CD4-positive, alpha-beta T cell (primary cell): ENCODE measurements around the gene COL24A1. TPM values are rescaled to one million over a fixed set of nuclear protein-coding genes. Genes with fewer than 3 reads are reported as not detected.

Experiments used
- ATAC-seq: fragments of 200-7000 bp; cut with Tn5 transposase; one replicate; pipeline ENCODE4 v1.10.0; 2022; ENCODE audit warnings: mild to moderate bottlenecking; ENCODE audit not compliant: poor library complexity
- CTCF ChIA-PET: fragments of 350-600 bp; sonication (Branson Sonifier 250); formaldehyde crosslinking; loops from one replicate; lab custom pipeline; 2021; ENCODE audit warnings: antibody characterized with exemption, inconsistent platforms; lab: Charles Lee
- POLR2A ChIA-PET: fragments of 350-600 bp; sonication (Branson Sonifier 250); formaldehyde crosslinking; loops from one replicate; lab custom pipeline; 2021; ENCODE audit warnings: antibody characterized with exemption, inconsistent platforms; lab: Charles Lee
- DNase-seq, 14 experiments: peaks; one replicate each; pipeline ENCODE4 v3.0.0-alpha.2; 2013 to 2020; ENCODE audit warnings: mixed read lengths in 2 of 14
- H3K27ac ChIP-seq, 2 donors: one replicate each; pipeline versions ENCODE4 v1.5.1 to v1.7.0; 2013; ENCODE audit warnings: low read length in 2 of 2, low read depth in 1 of 2, mild to moderate bottlenecking in 1 of 2
- H3K27me3 ChIP-seq, 2 experiments: 1 replicate in 1 of 2; 2 replicates in 1 of 2; pipeline versions ENCODE4 v1.6.1 to v1.7.0; 2013; ENCODE audit warnings: low read length in 2 of 2, control low read depth in 1 of 2, mild to moderate bottlenecking in 1 of 2, moderate library complexity in 1 of 2; ENCODE audit not compliant: insufficient read depth in 2 of 2, control insufficient read depth in 1 of 2
- H3K36me3 ChIP-seq: one replicate; pipeline ENCODE4 v1.6.1; 2013; ENCODE audit warnings: low read length, control low read depth; ENCODE audit not compliant: insufficient read depth
- H3K4me1 ChIP-seq: one replicate; pipeline ENCODE4 v1.6.1; 2013; ENCODE audit warnings: low read length, control low read depth; ENCODE audit not compliant: insufficient read depth
- H3K4me3 ChIP-seq: one replicate; pipeline ENCODE4 v1.5.1; 2013; ENCODE audit warnings: mild to moderate bottlenecking, low read length, moderate library complexity
- H3K9me3 ChIP-seq, 2 experiments: 1 replicate in 1 of 2; 2 replicates in 1 of 2; pipeline versions ENCODE4 v1.6.1 to v1.7.0; 2013; ENCODE audit warnings: low read length in 2 of 2, mild to moderate bottlenecking in 2 of 2, control low read depth in 1 of 2, moderate library complexity in 1 of 2; ENCODE audit not compliant: control insufficient read depth in 1 of 2, insufficient read depth in 1 of 2
- H3K27ac Mint-ChIP-seq: one replicate; pipeline ENCODE4 v1.8.0; 2020; ENCODE audit warnings: mixed read lengths
- H3K27me3 Mint-ChIP-seq: one replicate; pipeline ENCODE4 v1.8.0; 2021; ENCODE audit warnings: mixed read lengths
- H3K36me3 Mint-ChIP-seq: one replicate; pipeline ENCODE4 v1.8.0; 2021; ENCODE audit warnings: low read depth, mixed read lengths
- H3K4me1 Mint-ChIP-seq: one replicate; pipeline ENCODE4 v1.8.0; 2021; ENCODE audit warnings: low read depth, mixed read lengths
- H3K4me3 Mint-ChIP-seq: one replicate; pipeline ENCODE4 v1.8.0; 2020; ENCODE audit warnings: mild to moderate bottlenecking, mixed read lengths
- H3K9me3 Mint-ChIP-seq: one replicate; pipeline ENCODE4 v1.8.0; 2020; ENCODE audit warnings: mixed read lengths
- CTCF ChIP-seq: fragments of 200-600 bp; IDR thresholded peaks from one replicate; pipeline ENCODE4 v1.8.0; 2022; ENCODE audit warnings: antibody characterized with exemption, mild to moderate bottlenecking
- intact Hi-C, 2 experiments: fragments of 100-400 bp; cut with DNase I in 1 of 2; cut with micrococcal nuclease in 1 of 2; formaldehyde crosslinking; loops; one replicate each; pipeline versions ENCODE4 v1.15.1 to v1.9.0; 2023 to 2025; cut with DNase I, micrococcal nuclease
- total RNA-seq, 174 experiments: library from RNA in 2 of 174; stranded (reverse) in 2 of 174; gene quantifications; one replicate each; pipeline ENCODE4 v1.2.3 and lab custom pipeline; 2021 to 2026

The COL24A1 gene
- total RNA-seq, 2 experiments from 2014 or later: 0.25 TPM; not detected in 1

DNA sequence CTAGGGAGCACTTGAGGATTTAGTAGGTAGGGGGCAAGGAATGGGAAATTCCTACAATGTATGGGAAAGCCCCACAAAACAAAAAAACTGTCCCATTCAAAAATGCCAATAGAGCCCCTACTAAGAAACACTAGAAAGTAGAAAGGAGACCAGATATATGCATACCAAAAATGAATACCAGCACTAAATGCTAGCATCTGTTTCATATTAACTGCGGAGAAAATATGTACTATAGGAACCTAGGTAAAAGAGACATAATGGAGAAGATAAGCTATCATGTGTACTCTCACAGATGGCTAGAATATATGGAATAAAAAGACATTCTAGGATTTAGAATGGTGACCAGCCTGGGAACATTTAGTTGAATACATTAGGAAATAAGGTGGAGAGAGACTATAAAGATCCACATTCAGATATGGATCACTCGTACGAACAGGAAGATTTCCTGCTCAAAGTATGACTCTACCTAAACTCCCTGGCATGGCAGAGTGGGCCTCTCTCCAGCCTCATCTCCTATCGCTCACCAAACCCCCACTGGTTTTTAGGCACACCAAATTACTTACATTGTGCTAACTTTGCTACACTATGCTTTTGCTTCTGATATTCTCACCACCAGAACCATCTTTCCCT lies 466.7 kb downstream of the COL24A1 start:
- Histone ChIP-seq H3K4me1 (no peaks in the 10 kb centered on the region), H3K27ac (no peak overlapping the region), H3K4me3 (no peak overlapping the region), H3K27me3 (no peaks in the 10 kb centered on the region), H3K36me3 (peaks cover 10% of the 10 kb centered on the region), H3K9me3 (no peaks in the 10 kb centered on the region)
- DNase-seq (no peak), ATAC-seq (no peak)
- Mint-ChIP-seq H3K9me3 (no peaks in the 10 kb centered on the region), H3K36me3 (peaks cover 75% of the 10 kb centered on the region), H3K4me3 (no peak overlapping the region), H3K27me3 (no peaks in the 10 kb centered on the region), H3K4me1 (peaks cover 30% of the 10 kb centered on the region), H3K27ac (no peak overlapping the region)
- ChIA-PET POLR2A (no interaction called here), CTCF (no interaction called here)
- no peak for TF ChIP-seq CTCF
- intact Hi-C loops: no loop called here

DNA sequence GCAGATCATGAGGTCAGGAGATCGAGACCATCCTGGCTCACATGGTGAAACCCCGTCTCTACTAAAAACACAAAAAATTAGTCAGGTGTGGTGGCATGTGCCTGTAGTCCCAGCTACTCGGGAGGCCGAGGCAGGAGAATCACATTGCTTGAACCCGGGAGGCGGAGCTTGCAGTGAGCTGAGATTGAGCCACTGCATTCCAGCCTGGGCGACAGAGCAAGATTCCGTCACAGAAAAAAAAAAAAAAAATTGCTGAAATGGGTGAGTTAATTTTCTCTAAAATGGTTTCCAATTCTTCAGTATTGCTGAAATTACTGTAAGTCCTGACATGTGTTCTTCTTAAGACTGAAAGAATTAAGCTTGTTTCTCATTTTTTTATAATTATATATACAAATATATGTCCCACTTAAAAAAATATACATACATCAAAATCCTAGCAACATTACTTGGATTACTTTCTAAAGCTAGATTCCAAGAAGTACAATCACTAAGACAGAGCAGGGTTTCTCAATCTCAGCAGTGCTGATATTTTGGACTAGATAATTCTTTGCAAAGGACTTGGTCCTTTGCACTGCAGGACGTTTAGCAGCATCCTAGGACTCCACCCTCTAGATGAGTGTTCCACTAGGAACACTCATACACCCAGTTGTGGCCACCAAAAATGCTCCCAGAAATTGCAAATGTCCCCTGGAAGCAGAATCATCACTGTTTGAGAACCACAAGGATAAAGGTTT lies 473.1 kb downstream of the COL24A1 start:
- CTCF ChIA-PET: no interaction called here
- no peaks in the 10 kb centered on the region for H3K27me3 Mint-ChIP-seq
- Histone ChIP-seq H3K4me3 (no peak overlapping the region), H3K27me3 (no peaks in the 10 kb centered on the region), H3K27ac (no peak overlapping the region), H3K9me3 (no peaks in the 10 kb centered on the region), H3K4me1 (no peaks in the 10 kb centered on the region), H3K36me3 (peaks cover 21% of the 10 kb centered on the region)
- no peak for ATAC-seq
- H3K4me1 Mint-ChIP-seq: no peaks in the 10 kb centered on the region
- no peak for TF ChIP-seq CTCF
- intact Hi-C loops: no loop called here
- POLR2A ChIA-PET: no interaction called here
- no peaks in the 10 kb centered on the region for H3K9me3 Mint-ChIP-seq
- no peak overlapping the region for H3K27ac Mint-ChIP-seq
- H3K36me3 Mint-ChIP-seq: peaks cover 72% of the 10 kb centered on the region
- DNase-seq: no peak
- H3K4me3 Mint-ChIP-seq: no peak overlapping the region

- no peak overlapping the region for H3K27ac ChIP-seq
- H3K36me3 Mint-ChIP-seq: peaks cover 73% of the 10 kb centered on the region
- peaks cover 38% of the 10 kb centered on the region for H3K36me3 ChIP-seq
- POLR2A ChIA-PET: no interaction called here
- intact Hi-C loops: no loop called here
- no peak overlapping the region for H3K27ac Mint-ChIP-seq
- no peaks in the 10 kb centered on the region for H3K4me1 ChIP-seq
- no peak for ATAC-seq
- H3K4me1 Mint-ChIP-seq: no peaks in the 10 kb centered on the region
- no peaks in the 10 kb centered on the region for H3K27me3 ChIP-seq
- H3K27me3 Mint-ChIP-seq: no peaks in the 10 kb centered on the region
- H3K9me3 ChIP-seq: no peaks in the 10 kb centered on the region
- H3K4me3 ChIP-seq: no peak overlapping the region
- no peak for DNase-seq
- H3K9me3 Mint-ChIP-seq: no peaks in the 10 kb centered on the region
- CTCF ChIA-PET: no interaction called here
- TF ChIP-seq CTCF: no peak
- H3K4me3 Mint-ChIP-seq: no peak overlapping the region
Measured at GRCh38 chr1:85681087-85681486, 475.5 kb downstream of the COL24A1 start.

Other genes with a start within 250 kb of the COL24A1 start
- gene ODF2L, start 239.6 kb upstream of the COL24A1 start, total RNA-seq: 10 to 100 TPM; 68.1 to 71.2 TPM